Smooth muscle cell (in vitro differentiated cells): ENCODE measurements around the gene RFX2. TPM values are rescaled to one million over a fixed set of nuclear protein-coding genes. Genes with fewer than 3 reads are reported as not detected.

Experiments used
- DNase-seq: peaks from one replicate; lab custom pipeline; 2025; ENCODE audit not compliant: unreplicated experiment; lab: John Stamatoyannopoulos, UW
- H2AFZ ChIP-seq: fragments of 200-600 bp; sonication (generic); 2 replicates; pipeline ENCODE4 v1.6.0; 2016; ENCODE audit warnings: antibody characterized with exemption, low read depth, mild to moderate bottlenecking
- H3F3A ChIP-seq: fragments of 200-600 bp; sonication (generic); 2 replicates; pipeline ENCODE4 v1.6.0; 2017; ENCODE audit warnings: antibody characterized with exemption, low read depth
- H3K27ac ChIP-seq: fragments of 200-600 bp; sonication (generic); 2 replicates; pipeline ENCODE4 v1.5.1; 2016; ENCODE audit warnings: low read depth, mild to moderate bottlenecking
- H3K27me3 ChIP-seq: fragments of 200-600 bp; sonication (generic); 2 replicates; pipeline ENCODE4 v1.6.1; 2016; ENCODE audit warnings: low read depth, mild to moderate bottlenecking
- H3K36me3 ChIP-seq: fragments of 200-600 bp; sonication (generic); 2 replicates; pipeline ENCODE4 v1.5.1; 2016; ENCODE audit warnings: low read depth
- H3K4me1 ChIP-seq: fragments of 200-600 bp; sonication (generic); 2 replicates; pipeline ENCODE4 v1.5.1; 2016; ENCODE audit warnings: low read depth
- H3K4me2 ChIP-seq: fragments of 200-600 bp; sonication (generic); 2 replicates; pipeline ENCODE4 v1.6.0; 2016; ENCODE audit warnings: mild to moderate bottlenecking
- H3K4me3 ChIP-seq: fragments of 200-600 bp; sonication (generic); 2 replicates; pipeline ENCODE4 v1.5.1; 2016; ENCODE audit warnings: mild to moderate bottlenecking
- H3K79me2 ChIP-seq: fragments of 200-600 bp; sonication (generic); 2 replicates; pipeline ENCODE4 v1.6.0; 2016; ENCODE audit warnings: low read depth, mild to moderate bottlenecking
- H3K9ac ChIP-seq: fragments of 200-600 bp; sonication (generic); 2 replicates; pipeline ENCODE4 v1.6.0; 2016; ENCODE audit warnings: low read depth
- H3K9me3 ChIP-seq: fragments of 200-600 bp; sonication (generic); replicated peaks from 2 replicates; pipeline ENCODE4 v1.5.1; 2016; ENCODE audit warnings: low read depth
- H4K20me1 ChIP-seq: fragments of 200-600 bp; sonication (generic); 2 replicates; pipeline ENCODE4 v1.6.0; 2016; ENCODE audit warnings: low read depth
- WGBS: methylation state at CpG from one replicate; pipeline ENCODE4 v1.1.7; 2016; ENCODE audit warnings: low lambda C conversion rate; 5-methylcytosine and 5-hydroxymethylcytosine counted together
- polyA plus RNA-seq: library from polyadenylated mRNA; unstranded; fragments of >200 nt; fragmentation: Nextera tagmentation; extraction: Ambion mirVana; gene quantifications from 2 replicates; pipeline ENCODE4 v1.2.1, GENCODE V29; 2016
- total RNA-seq: library from RNA; depleted of rRNA; stranded (reverse); fragments of >200 nt; gene quantifications from 2 replicates; pipeline ENCODE4 v1.2.3, GENCODE V29; 2014
- TF ChIP-seq, protein P1 (sequence below): fragments of 200-600 bp; sonication (generic); IDR thresholded peaks from 2 replicates; pipeline ENCODE4 v1.5.1; 2017; ENCODE audit warnings: borderline replicate concordance, mild to moderate bottlenecking, antibody characterized with exemption; ENCODE audit not compliant: insufficient read depth, poor library complexity, severe bottlenecking

RFX2 gene
- total and polyA plus RNA-seq, 2 experiments from 2014 or later, result 4.7 to 7.5 TPM

DNA sequence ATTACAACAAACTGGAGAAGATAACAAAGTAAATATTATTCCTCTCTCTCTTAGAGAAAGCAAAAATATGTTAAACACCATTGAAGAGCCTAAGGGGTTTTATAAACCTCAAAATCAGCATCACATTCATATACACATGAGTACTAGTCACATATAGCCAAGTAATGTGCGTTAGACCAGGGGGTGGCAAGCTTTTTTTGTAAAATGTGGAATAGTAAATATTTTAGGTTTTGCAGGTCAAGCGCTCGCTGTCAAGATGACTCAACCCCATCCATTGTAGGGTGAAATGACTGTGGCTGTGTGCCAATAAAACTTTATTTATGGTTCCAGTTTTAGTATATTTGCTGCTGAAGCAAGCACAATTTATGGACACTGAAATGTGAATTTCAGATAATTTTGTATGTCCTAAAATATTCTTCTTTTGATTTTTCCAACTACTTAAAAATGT lies 21.7 kb downstream of the RFX2 start:
- DNase-seq, result no peak
- H3K9me3 ChIP-seq, result no peaks in the 10 kb centered on the region
- no peaks in the 10 kb centered on the region for H3K36me3 ChIP-seq
- peaks cover 6% of the 10 kb centered on the region for H3F3A ChIP-seq
- H3K4me1 ChIP-seq, result peaks cover 24% of the 10 kb centered on the region
- H3K79me2 ChIP-seq, result no peaks in the 10 kb centered on the region
- H3K27ac ChIP-seq, result peak overlapping the region; percentile 81
- no peaks in the 10 kb centered on the region for H4K20me1 ChIP-seq
- no peak overlapping the region for H3K4me3 ChIP-seq
- WGBS, result 69% methylated on average over 3 of the region's 3 CpGs
- no peak overlapping the region for H3K4me2 ChIP-seq
- H3K27me3 ChIP-seq, result no peaks in the 10 kb centered on the region
- no peak overlapping the region for H2AFZ ChIP-seq
- TF ChIP-seq, protein P1, sequence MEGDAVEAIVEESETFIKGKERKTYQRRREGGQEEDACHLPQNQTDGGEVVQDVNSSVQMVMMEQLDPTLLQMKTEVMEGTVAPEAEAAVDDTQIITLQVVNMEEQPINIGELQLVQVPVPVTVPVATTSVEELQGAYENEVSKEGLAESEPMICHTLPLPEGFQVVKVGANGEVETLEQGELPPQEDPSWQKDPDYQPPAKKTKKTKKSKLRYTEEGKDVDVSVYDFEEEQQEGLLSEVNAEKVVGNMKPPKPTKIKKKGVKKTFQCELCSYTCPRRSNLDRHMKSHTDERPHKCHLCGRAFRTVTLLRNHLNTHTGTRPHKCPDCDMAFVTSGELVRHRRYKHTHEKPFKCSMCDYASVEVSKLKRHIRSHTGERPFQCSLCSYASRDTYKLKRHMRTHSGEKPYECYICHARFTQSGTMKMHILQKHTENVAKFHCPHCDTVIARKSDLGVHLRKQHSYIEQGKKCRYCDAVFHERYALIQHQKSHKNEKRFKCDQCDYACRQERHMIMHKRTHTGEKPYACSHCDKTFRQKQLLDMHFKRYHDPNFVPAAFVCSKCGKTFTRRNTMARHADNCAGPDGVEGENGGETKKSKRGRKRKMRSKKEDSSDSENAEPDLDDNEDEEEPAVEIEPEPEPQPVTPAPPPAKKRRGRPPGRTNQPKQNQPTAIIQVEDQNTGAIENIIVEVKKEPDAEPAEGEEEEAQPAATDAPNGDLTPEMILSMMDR, result no peak
- peak overlapping the region; percentile 0 for H3K9ac ChIP-seq

DNA sequence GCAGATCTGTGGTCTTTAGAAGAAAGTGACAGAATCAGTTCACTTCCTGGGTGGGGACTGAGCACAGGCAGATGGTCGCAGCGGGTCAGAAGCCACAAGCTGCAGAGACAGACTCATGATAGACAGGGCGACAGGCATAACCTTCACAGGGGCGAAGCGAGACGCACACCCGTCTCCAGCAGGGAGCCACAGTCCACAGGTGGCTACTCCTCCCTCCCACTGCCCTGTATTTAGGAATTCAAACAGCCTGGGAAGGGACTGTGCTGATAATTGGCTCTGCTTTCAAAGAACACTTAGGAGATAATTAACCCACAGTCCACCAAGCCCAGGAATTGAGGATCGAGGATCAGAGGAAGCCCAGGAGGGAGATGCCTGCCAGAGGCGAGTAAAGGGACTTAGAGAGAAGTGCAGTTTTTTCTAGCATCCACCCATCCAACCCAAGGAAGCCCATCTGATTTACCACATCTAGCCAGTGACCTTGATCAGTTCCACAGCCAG lies 23.2 kb downstream of the RFX2 start:
- H3K36me3 ChIP-seq, result no peaks in the 10 kb centered on the region
- DNase-seq, result no peak
- H3F3A ChIP-seq, result peaks cover 6% of the 10 kb centered on the region
- TF ChIP-seq, protein P1, result no peak
- peaks cover 23% of the 10 kb centered on the region for H3K4me1 ChIP-seq
- no peaks in the 10 kb centered on the region for H3K9me3 ChIP-seq
- H2AFZ ChIP-seq, result no peak overlapping the region
- no peaks in the 10 kb centered on the region for H3K79me2 ChIP-seq
- H3K9ac ChIP-seq, result peak overlapping the region; percentile 43
- peak overlapping the region; percentile 81 for H3K27ac ChIP-seq
- H3K4me3 ChIP-seq, result no peak overlapping the region
- 31% methylated on average over 9 of the region's 9 CpGs for WGBS
- H4K20me1 ChIP-seq, result no peaks in the 10 kb centered on the region
- H3K4me2 ChIP-seq, result peak overlapping the region; percentile 60
- no peaks in the 10 kb centered on the region for H3K27me3 ChIP-seq

DNA sequence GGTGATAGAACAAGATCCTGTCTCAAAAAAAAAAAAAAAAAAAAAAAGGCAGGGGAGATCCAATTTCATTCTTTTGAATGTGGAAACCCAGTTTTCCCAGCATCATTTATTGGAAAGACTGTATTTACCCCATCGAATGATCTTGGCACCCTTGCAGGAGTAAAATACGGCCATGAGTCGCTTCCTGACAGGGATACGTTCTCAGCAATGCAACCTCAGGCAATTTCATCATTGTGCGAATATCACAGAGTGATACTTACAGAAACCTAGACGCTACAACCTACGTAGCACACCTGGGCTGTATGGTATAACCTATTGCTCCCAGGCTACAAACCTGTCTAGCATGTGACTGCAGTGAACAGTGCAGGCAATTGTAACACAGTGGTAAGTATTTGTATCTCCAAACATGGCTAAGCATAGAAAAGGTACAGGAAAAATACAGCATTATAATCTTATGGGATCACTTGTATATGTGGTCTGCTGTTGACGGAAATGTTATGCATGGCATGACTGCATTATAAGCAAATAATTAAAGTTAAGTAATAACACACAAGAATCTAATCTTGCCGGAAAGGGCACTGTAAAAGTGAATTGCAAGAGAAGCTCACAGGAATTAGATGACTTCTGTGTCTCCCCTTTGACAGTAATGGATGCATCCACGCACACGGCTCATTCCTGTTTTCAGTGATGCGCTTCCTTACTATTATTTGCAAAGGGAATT lies 24.1 kb downstream of the RFX2 start:
- peak overlapping the region; percentile 43 for H3K9ac ChIP-seq
- no peaks in the 10 kb centered on the region for H3K9me3 ChIP-seq
- H3F3A ChIP-seq, result peaks cover 6% of the 10 kb centered on the region
- H3K4me1 ChIP-seq, result peaks cover 15% of the 10 kb centered on the region
- H3K4me3 ChIP-seq, result no peak overlapping the region
- H3K27me3 ChIP-seq, result no peaks in the 10 kb centered on the region
- peak overlapping the region; percentile 60 for H3K4me2 ChIP-seq
- no peak for DNase-seq
- H2AFZ ChIP-seq, result no peak overlapping the region
- no peaks in the 10 kb centered on the region for H4K20me1 ChIP-seq
- TF ChIP-seq, protein P1, result no peak
- H3K27ac ChIP-seq, result peak overlapping the region; percentile 81
- WGBS, result 85% methylated on average over 12 of the region's 12 CpGs
- no peaks in the 10 kb centered on the region for H3K36me3 ChIP-seq
- H3K79me2 ChIP-seq, result no peaks in the 10 kb centered on the region
